ENCODE results near the gene DLK1.

DNA sequence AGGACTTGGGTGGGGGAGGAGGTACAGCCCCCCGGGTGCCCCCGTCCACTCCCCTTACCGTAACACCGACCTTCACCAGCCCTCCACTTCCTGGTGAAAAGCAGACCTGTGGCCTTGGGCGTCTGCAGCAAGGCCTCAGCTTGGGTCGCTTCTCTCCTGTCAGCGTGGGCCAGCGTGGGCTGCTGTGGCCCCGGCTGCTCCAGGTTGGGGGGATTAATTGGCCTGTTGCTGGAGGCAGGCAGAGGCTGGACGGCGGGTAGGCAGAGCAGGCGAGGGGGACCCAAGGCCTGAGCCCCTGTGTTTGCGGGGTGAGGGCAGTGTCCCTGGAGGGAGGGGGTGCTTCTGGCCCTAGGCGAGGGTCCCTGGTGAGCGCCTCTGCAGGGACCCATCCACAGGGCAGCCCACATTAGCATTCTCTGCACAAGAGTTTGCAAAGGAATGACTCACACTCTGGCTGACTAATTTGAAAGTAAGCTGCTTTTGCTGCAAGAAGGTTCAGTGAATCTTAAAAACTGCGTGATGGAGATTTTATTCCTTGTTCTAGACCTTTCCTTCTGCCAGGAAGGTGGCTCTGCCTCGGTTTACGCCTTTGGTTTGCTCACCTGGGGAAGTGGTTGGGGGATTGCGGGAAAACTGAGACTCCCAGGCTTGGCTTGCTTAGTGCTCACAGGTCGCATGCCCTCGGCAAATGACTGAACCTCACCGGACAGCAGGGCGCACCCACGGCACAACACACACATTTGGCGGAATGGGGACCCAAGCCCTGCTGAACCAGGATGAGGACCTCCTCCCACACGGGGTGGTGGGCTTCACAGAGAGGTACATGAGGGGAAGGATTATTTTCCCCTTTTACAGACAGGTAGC is 37.9 kb upstream of the DLK1 start:
- TF ChIP-seq, protein P1, sequence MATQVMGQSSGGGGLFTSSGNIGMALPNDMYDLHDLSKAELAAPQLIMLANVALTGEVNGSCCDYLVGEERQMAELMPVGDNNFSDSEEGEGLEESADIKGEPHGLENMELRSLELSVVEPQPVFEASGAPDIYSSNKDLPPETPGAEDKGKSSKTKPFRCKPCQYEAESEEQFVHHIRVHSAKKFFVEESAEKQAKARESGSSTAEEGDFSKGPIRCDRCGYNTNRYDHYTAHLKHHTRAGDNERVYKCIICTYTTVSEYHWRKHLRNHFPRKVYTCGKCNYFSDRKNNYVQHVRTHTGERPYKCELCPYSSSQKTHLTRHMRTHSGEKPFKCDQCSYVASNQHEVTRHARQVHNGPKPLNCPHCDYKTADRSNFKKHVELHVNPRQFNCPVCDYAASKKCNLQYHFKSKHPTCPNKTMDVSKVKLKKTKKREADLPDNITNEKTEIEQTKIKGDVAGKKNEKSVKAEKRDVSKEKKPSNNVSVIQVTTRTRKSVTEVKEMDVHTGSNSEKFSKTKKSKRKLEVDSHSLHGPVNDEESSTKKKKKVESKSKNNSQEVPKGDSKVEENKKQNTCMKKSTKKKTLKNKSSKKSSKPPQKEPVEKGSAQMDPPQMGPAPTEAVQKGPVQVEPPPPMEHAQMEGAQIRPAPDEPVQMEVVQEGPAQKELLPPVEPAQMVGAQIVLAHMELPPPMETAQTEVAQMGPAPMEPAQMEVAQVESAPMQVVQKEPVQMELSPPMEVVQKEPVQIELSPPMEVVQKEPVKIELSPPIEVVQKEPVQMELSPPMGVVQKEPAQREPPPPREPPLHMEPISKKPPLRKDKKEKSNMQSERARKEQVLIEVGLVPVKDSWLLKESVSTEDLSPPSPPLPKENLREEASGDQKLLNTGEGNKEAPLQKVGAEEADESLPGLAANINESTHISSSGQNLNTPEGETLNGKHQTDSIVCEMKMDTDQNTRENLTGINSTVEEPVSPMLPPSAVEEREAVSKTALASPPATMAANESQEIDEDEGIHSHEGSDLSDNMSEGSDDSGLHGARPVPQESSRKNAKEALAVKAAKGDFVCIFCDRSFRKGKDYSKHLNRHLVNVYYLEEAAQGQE (IDR thresholded peaks at IDR 0.05; ENCODE audit: insufficient read depth in 1 of 2, low read depth in 2 of 2, low read length in 1 of 2) = no peak
- no peak for TF ChIP-seq CTCF (IDR thresholded peaks at IDR 0.05)

Measured in Panc1 (cell line).